COLO829 (cell line): ENCODE measurements around the gene PTN.
"Not testable (repeated sequence)": the region's sequence is repeated elsewhere in the genome, so short reads cannot be mapped to it uniquely, and the experiment has no call there.

Experiments
- DNase-seq: peaks from one replicate; pipeline ENCODE4 v3.0.0; 2012; ENCODE audit warnings: low spot score

Gene PTN

GRCh38 chr7:137266764-137267163 lies 76.8 kb downstream of the PTN start:
- DNase-seq, result no peak

DNA sequence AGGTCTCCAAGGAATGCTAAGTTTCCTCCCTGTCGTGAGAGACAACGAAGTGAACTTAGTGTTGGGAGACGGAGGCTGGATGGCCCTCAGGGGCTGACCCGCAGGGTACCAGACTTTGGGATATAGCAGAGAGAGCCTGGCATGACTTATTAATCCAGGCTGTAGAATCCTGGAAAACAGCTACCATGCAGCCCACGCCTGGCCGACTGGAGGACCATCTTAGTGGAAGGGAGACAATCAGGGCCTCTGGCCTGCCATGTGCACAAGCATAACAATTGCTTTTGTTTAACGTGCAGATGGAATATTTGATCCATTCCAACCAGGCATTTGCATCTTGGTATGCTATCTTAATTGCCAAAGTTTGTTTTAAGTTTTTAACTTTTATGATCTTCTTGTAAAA lies 78.1 kb downstream of the PTN start:
- DNase-seq, result not testable (repeated sequence)

GRCh38 chr7:137262599-137262998 lies 80.9 kb downstream of the PTN start:
- DNase-seq, result no peak

- no peak for DNase-seq
Observed at GRCh38 chr7:137258552-137258951, 85.0 kb downstream of the PTN start.

- DNase-seq, result no peak
Observed at GRCh38 chr7:137254766-137255165, 88.8 kb downstream of the PTN start.

GRCh38 chr7:137245890-137246289 lies 97.6 kb downstream of the PTN start:
- no peak for DNase-seq

GRCh38 chr7:137245186-137245585 lies 98.3 kb downstream of the PTN start:
- no peak for DNase-seq

DNA sequence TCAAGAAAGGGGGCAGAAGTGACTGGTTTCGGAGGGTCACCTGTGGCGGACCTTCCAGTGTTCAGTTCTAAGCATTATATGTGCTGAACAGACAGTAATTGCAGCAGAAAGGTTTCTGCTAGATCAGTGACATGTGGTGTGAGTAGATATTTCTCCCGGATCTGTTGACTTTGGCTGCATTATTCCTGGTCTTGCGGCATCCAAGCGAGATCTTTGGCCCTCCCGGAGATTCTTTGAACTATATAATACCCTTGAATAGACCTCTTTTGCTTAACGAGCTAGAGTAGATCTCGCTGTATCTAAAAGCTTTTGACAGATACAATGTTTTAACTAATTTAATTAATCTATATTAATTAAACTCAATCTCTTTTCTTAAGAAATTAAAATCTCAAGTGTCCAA lies 99.8 kb downstream of the PTN start:
- DNase-seq, result no peak

GRCh38 chr7:137242616-137243015 lies 100.9 kb downstream of the PTN start:
- DNase-seq, result no peak

DNA sequence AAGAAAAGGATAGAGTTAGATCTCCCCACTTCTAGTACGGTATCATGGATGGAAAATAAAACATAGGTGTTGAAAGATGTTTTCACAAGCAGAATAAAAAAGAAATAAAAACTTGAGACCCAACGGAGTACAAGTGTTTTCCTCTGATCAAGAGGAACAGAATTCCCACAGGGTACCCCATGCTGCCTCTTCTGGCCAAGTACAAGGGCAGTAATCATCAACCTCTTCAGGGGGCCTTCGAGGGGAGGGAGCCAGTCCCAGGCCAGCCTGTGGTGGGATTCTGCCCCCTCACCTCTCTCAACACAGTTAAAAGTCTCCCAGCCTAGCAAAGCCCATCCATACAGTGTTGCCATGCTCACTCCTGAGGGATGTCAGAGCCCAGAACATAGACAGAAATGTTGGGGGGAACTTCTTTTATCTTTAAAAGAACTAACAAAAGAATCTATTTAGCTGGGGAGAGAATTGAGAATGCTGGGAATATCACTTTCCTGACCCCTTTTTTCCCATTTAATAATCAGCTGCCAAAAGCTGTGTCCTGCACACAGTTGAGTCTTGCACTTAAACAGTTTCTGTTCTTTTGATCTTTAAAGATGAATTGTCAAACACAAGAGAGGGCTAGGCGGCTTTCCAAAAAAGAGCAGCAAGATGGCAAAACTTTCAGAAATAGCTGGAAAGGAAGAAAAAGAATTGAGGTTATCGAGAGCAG lies 101.7 kb downstream of the PTN start:
- DNase-seq, result no peak

GRCh38 chr7:137239186-137239585 lies 104.3 kb downstream of the PTN start:
- DNase-seq, result not testable (repeated sequence)

- DNase-seq, result no peak
Observed at GRCh38 chr7:137235434-137235833, 108.1 kb downstream of the PTN start.

DNA sequence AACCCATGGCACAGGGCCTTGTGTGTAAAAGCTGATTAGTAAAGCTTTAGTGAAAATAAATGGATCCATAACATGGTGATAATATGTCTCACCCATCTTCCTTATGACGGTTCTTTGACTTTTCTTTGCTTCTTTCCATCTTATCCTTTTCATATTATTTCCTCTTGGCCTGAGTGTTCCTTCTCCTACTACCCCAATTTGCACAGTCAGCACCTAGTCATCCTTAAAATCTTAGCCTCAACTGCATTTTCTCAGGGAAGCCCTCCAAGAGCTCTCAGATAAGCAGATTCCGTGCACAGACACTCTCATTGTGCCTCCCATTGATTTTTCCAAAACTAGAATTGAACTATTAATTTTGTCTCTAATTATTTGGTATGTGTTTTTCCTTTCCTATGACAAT lies 112.4 kb downstream of the PTN start:
- DNase-seq, result no peak

GRCh38 chr7:137221467-137221866 lies 122.1 kb downstream of the PTN start:
- DNase-seq, result no peak

DNA sequence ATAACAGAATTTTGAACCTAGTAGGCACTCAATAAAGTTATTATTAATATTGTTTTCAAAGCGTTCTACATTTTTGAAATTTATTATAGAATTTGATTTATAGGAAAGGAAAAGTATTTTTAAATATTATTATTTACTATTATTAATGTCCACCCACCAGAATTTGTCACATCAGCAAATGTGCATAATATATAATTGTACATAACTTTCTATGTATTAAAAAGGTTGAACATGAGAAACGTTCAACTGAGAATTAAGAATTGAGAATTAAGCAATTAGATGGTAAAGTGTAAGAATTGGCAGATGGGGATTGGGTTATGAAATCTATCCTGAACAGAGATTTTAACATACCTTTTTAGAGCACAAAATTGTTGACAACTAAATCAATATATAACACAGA lies 129.8 kb downstream of the PTN start:
- no peak for DNase-seq

GRCh38 chr7:137209151-137209817 lies 134.2 kb downstream of the PTN start:
- DNase-seq, result peak; percentile 74

GRCh38 chr7:137206770-137207169 lies 136.8 kb downstream of the PTN start:
- DNase-seq, result no peak

- no peak for DNase-seq
Observed at GRCh38 chr7:137204246-137204645, 139.3 kb downstream of the PTN start.

GRCh38 chr7:137203351-137203750 lies 140.2 kb downstream of the PTN start:
- DNase-seq, result no peak

DNA sequence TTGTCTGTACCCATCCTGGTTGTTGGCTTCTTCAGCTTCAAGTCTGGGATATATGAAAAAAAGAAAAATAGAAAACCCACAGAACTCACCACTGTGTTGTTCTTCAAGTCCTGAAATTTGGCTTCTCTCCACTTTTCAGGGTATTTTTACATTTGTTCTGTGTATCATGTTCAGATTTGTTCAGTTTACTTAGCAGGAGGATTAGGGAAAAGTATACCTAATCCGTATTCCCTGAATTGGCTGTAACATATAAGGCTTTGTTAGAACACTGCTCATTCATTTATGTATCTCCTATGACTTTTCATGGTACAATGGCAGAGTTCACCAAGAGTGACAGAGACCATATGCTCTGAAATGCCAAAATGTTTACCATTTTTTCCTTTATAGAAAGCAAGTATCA lies 146.9 kb downstream of the PTN start:
- DNase-seq, result no peak

DNA sequence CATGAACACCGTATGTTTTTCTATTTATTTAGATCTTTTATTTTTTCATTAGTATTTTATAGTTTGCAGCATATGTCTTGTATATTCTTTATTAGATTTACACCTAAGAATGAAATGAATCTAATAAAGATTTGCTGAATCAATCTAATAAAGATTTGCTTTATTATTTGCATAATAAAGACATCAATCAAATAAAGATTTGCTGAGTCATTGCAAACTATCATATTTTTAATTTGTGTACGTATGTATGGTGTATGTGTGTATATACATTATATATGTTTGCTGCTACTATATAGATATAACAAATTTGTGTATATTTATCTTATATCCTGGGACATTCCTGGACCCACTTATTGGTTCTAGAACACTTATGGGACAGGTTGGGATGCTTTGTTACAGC lies 147.5 kb downstream of the PTN start:
- DNase-seq, result no peak

GRCh38 chr7:137181619-137182018 lies 161.9 kb downstream of the PTN start:
- not testable (repeated sequence) for DNase-seq
